Spinal cord (tissue), 10 donors: ENCODE data around the gene CYTH4. TPM values are rescaled to one million over a fixed set of nuclear protein-coding genes. Genes with fewer than 3 reads are reported as not detected.
A peak's percentile ranks its signal among the peaks of the same experiment; 100 is the strongest.

Experiments
- DNase-seq, 6 donors: peaks; one replicate each; pipeline versions ENCODE4 v3.0.0 to v3.0.0-alpha.2; 2013 to 2015; ENCODE audit warnings: low spot score in 6 of 6, low read depth in 4 of 6
- H3K27ac ChIP-seq: one replicate; pipeline ENCODE4 v1.5.1; 2013; ENCODE audit warnings: low read depth, low read length, control low read depth
- H3K27me3 ChIP-seq: one replicate; pipeline ENCODE4 v1.6.1; 2013; ENCODE audit warnings: low read length; ENCODE audit not compliant: control insufficient read depth, insufficient read depth
- H3K36me3 ChIP-seq: one replicate; pipeline ENCODE4 v1.6.1; 2013; ENCODE audit warnings: low read length; ENCODE audit not compliant: control insufficient read depth, insufficient read depth
- H3K4me1 ChIP-seq: one replicate; pipeline ENCODE4 v1.6.1; 2013; ENCODE audit warnings: low read length; ENCODE audit not compliant: control insufficient read depth, insufficient read depth
- H3K4me3 ChIP-seq: one replicate; pipeline ENCODE4 v1.5.1; 2013; ENCODE audit warnings: low read depth, low read length, control low read depth
- H3K9me3 ChIP-seq: one replicate; pipeline ENCODE4 v1.6.1; 2013; ENCODE audit warnings: low read length; ENCODE audit not compliant: control insufficient read depth, insufficient read depth
- WGBS: methylation state at CpG from one replicate; pipeline ENCODE4 v1.1.5; 2013; ENCODE audit warnings: missing lambda C conversion rate; ENCODE audit not compliant: insufficient coverage; 5-methylcytosine and 5-hydroxymethylcytosine counted together
- polyA plus RNA-seq, 2 donors: library from polyadenylated mRNA; unstranded; fragments of 120-200 nt; gene quantifications; one replicate each; pipeline ENCODE4 v1.2.1, GENCODE V29; 2013; ENCODE audit not compliant: insufficient read length in 2 of 2
- total RNA-seq, 2 donors: library from RNA; depleted of rRNA in 1 of 2; stranded (reverse); fragments of 120-200 nt in 1 of 2; fragments of >200 nt in 1 of 2; gene quantifications; one replicate each; pipeline versions ENCODE4 v1.2.3 to v1.2.4, GENCODE V29; 2013 to 2014
- donor health status: healthy.

The CYTH4 gene
- total and polyA plus RNA-seq, 4 donors = 5.8 to 9.4 (median 7.9) TPM

DNA sequence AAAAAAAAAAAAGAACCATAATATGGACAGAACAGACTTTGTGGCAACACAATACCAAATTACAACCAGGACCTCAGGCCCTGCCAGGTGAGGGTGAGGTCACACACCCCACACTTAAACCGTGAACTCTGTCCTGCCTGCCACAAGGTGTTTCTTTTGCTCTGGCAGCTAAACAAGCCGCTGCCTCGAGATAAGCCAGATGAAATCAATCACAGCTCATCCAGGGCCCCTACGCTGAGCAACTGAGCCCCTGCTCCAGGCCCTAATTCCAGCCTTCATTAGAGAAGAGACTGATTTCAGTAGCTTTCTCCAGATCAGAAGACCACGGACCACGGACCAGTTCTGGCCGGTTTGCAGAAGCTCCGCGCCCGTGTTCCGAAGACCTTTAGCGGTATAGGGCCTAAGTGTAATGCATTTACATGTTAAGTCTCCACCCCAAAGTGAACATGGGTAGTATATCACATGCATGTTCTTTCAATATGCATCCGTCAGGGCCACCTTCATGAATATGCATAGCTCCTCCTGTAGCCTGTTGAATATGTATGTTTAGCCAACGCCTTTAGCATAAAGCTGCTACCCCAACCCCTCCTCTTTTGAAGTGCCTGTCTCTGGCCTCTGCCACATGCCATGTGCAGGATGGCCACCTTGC lies 23.4 kb upstream of the CYTH4 start:
- no peak overlapping the region for H3K4me3 ChIP-seq
- no peak overlapping the region for H3K27ac ChIP-seq
- H3K9me3 ChIP-seq = peaks cover under 1% of the 10 kb centered on the region
- peak in 2 of 6 donors; percentile 12 to 24 for DNase-seq
- H3K36me3 ChIP-seq = no peaks in the 10 kb centered on the region
- H3K4me1 ChIP-seq = peaks cover 21% of the 10 kb centered on the region
- WGBS = 61% methylated on average over 11 of the region's 14 CpGs
- H3K27me3 ChIP-seq = peaks cover 7% of the 10 kb centered on the region

DNA sequence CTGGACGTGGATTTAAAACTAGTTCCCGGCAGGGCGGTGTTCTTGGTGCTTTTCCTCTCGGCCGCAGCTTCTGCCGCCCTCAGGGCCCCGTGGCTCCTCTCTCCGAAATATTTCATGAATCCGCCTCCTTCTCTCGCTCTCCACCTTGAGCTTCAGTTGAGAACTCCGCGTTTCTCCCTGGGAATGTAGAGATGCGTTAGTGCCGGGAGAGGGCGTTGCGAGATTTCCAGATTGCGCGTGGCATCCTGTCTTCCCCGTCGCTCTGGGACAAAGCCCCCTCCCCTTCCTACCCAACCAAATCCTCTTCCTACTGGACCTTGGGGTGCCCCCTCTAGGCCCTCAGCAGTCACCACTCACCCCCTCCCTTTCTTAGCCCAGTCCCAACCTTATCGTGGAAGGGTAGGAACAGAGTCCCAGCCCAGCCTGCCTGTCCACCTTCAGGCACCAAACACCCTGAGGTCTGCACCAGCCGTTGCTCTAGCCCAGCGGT lies 22.7 kb upstream of the CYTH4 start:
- WGBS = 1% methylated on average over 20 of the region's 23 CpGs
- Histone ChIP-seq H3K27me3 (peaks cover 7% of the 10 kb centered on the region), H3K27ac (no peak overlapping the region), H3K9me3 (peaks cover 5% of the 10 kb centered on the region), H3K4me3 (no peak overlapping the region), H3K4me1 (peaks cover 21% of the 10 kb centered on the region), H3K36me3 (no peaks in the 10 kb centered on the region)
- peak in 4 of 6 donors; percentile 20 to 91 (median 54) for DNase-seq

DNA sequence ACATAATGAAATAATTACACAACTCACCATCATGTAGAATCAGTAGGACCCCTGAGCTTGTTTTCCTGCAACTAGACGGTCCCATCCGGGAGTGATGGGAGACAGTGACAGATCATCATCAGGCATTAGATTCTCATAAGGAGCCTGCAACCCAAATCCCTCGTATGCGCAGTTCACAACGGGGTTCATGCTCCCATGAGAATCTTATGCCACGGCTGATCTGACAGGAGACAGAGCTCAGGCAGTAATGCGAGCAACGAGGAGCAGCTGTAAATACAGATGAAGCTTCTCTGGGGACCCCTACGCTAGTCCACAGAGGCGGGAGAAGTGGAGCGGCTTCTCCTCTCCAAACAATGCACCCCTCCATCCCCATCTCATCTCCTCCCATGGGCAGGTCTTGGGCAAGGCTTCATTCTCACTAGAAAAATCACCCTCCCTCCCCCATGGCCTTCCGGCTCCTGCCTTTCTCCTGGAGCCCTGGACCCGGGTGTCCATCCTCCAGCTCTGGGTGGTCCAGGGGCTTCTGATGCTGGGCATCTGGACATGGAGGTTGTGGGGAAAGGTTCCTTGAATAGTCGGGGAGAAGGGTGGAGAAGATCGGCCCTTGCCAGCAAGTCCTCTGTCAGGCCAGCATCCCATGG lies 22.0 kb upstream of the CYTH4 start:
- peak in 2 of 6 donors; percentile 18 to 84 for DNase-seq
- H3K4me1 ChIP-seq = peaks cover 21% of the 10 kb centered on the region
- no peak overlapping the region for H3K27ac ChIP-seq
- H3K4me3 ChIP-seq = no peak overlapping the region
- peaks cover 5% of the 10 kb centered on the region for H3K9me3 ChIP-seq
- no peaks in the 10 kb centered on the region for H3K36me3 ChIP-seq
- peaks cover 7% of the 10 kb centered on the region for H3K27me3 ChIP-seq
- 53% methylated on average over 14 of the region's 15 CpGs for WGBS

DNA sequence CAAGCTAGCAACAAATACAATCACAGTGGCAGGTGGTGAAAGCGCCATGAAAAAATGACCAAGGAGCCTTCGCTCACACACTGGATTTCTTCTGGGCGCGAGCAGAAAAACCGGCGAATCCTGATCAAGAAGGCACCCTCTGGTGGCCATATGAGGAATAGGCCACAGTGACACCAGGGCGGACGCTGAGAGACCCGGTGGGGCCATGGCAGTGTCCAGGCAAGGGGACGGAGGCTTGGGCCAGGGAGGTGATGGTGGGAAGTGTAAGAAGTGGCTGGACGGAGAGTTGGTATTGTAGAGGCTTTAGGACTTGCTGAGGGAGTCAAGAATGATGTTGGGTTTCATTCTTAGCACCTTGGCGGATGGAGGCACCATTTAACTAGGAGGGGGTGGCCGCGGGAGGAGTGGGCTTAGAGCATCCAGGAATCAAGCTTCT lies 21.4 kb upstream of the CYTH4 start:
- no peak overlapping the region for H3K27ac ChIP-seq
- WGBS = 31% methylated on average over 14 of the region's 14 CpGs
- H3K27me3 ChIP-seq = peaks cover 7% of the 10 kb centered on the region

DNA sequence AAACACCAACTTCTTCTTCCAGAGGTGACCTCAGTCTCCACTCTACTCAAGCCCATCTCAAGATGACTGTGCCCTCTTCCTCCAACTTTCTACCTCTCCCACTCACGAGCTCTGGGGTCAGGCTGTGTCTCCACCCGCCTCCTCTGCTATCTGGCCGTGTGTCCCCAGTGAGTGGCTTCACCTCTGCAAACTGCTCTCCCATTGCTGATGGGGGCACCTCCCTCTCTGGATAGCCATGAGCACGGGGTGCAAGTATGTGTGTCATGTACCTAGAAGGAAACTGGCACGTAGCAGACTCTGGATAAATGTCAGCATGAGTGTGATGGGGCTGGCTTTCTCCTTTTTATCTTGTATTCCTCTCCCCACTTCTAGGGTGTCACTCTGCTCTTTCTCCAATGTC lies 20.0 kb upstream of the CYTH4 start:
- Histone ChIP-seq H3K36me3 (no peaks in the 10 kb centered on the region), H3K27me3 (peaks cover 7% of the 10 kb centered on the region), H3K4me3 (no peak overlapping the region), H3K9me3 (peaks cover 5% of the 10 kb centered on the region), H3K27ac (no peak overlapping the region), H3K4me1 (peaks cover 28% of the 10 kb centered on the region)
- WGBS = 89% methylated on average over 2 of the region's 5 CpGs
- no peak for DNase-seq

More for the DNA sequence above, 21.4 kb upstream of the CYTH4 start:
- peaks cover 21% of the 10 kb centered on the region for H3K4me1 ChIP-seq
- no peak overlapping the region for H3K4me3 ChIP-seq
- peaks cover 5% of the 10 kb centered on the region for H3K9me3 ChIP-seq
- H3K36me3 ChIP-seq = no peaks in the 10 kb centered on the region
- DNase-seq = peak in 2 of 6 donors; percentile 66 to 83

DNA sequence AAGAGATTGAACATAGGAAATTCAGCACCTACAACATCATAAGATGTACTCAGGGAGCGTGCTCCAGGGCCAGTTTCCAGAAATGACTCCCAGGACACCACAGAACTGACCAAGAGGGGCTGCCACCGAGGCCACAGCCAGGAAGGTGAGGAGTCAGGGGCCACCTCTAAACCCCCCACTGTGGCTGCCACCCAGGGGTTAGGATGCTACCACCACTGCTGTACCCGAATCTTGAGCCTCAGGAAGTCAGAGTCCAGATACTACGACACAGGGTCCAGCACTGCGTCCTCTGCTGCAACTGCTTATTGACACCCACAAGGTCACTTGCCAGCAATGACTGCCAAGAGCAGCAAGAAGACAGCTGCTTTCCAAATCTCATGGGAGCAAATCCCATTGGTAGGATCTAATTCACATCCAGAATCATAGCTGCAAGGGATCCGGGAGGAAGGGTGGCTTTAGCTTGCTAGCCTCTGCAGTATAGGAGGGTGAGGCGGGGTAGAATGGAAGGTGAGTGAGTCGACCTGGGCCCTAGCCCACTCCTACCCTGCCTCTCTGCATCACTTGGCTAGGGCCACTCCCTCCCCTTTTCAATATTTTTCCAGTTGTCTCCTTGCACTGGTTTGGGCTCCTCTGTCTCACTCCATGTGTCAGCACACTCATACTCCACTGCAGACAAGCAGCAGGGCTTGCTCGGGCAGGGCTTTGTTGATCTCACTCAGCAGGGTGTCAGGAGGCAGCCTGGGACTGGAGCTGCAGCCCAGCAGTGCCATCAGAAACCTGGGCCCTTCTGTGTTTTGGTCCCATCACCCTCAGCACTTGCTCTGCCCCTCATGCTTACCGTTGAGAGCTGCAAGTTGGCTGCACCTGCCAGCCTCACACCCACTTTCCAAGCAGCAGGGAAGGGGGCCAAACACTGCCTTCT lies 18.1 kb upstream of the CYTH4 start:
- 79% methylated on average over 7 of the region's 10 CpGs for WGBS
- Histone ChIP-seq H3K27ac (no peak overlapping the region), H3K9me3 (peaks cover 5% of the 10 kb centered on the region), H3K4me3 (no peak overlapping the region), H3K4me1 (peaks cover 23% of the 10 kb centered on the region), H3K27me3 (peaks cover 5% of the 10 kb centered on the region), H3K36me3 (no peaks in the 10 kb centered on the region)
- no peak for DNase-seq

DNA sequence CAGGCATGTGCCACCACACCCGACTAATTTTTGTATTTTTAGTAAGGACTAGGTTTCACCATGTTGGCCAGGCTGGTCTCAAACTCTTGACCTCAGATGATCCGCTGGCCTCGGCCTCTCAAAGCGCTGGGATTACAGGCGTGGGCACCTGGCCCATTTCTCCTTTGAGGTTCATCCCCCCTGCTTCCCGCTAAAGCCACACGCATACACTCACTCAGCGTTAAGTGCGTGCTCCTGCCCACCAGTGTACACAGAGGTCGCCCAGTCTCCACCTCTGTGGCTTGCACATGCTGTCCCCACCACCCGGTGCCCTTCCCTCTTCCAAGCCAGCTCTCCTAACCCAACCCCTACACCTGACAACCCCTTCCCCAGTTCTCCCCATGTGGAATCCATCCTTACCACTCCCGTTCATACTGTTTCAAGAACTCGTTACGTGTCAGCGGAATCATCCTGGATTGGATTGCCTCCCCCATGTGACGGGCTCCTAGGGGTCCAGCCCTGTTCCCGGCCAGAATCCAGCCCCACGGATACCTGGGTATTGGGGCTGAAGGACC lies 15.7 kb upstream of the CYTH4 start:
- no peak for DNase-seq
- H3K36me3 ChIP-seq = no peaks in the 10 kb centered on the region
- 55% methylated on average over 17 of the region's 18 CpGs for WGBS
- H3K4me3 ChIP-seq = no peak overlapping the region
- no peaks in the 10 kb centered on the region for H3K27me3 ChIP-seq
- H3K9me3 ChIP-seq = peaks cover 5% of the 10 kb centered on the region
- no peak overlapping the region for H3K27ac ChIP-seq
- H3K4me1 ChIP-seq = peaks cover 8% of the 10 kb centered on the region

DNA sequence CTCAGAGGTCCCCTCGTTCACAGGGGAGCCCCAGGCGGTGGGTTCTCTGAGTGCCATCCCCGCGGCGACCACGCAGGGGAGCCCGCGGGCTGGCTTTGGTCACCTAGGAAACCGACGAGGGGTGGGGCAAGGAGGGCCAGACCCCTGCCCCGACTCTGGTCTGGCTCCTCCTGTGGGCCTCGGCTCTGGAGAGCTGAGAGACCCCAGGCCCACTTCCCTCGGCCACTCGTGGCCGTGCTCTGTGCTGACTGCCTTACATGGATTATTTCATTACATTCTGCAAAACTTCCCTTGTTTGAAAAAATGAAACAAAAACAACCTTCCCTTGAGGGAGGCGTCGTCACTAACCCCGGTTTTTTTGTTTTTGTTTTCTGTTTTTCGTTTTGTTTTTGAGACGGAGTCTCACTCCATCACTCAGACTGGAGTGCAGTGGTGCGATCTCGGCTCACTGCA lies 15.1 kb upstream of the CYTH4 start:
- no peaks in the 10 kb centered on the region for H3K36me3 ChIP-seq

More for the DNA sequence above, 15.1 kb upstream of the CYTH4 start:
- WGBS = 0% methylated on average over 15 of the region's 22 CpGs
- Histone ChIP-seq H3K4me1 (peaks cover 8% of the 10 kb centered on the region), H3K9me3 (peaks cover 5% of the 10 kb centered on the region), H3K27ac (no peak overlapping the region), H3K27me3 (no peaks in the 10 kb centered on the region), H3K4me3 (peak overlapping the region; percentile 41)
- peak in 2 of 6 donors; percentile 69 to 70 for DNase-seq
